ENCODE results near the gene COL25A1.
"Not testable (repeated sequence)": the region's sequence is repeated elsewhere in the genome, so short reads cannot be mapped to it uniquely, and the experiment has no call there.

COL25A1 gene

DNA sequence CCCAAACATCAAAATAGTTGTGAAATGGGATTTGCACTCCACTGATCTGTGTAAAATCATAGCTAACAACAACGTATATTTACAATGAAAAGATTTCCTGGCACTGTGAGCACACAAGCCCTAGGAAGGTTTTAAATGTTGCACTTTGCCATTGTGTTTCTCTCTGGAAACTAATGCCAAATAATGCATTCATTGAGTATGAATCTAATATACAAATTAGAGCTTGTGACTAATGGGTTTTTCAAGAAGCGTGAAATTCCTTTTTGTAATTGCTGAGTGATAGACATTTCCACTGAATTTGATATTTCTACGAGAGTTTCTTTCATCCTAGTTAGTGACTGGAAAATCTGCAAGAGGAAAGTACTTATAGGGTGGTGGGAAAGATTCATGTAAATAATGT lies 135.9 kb downstream of the COL25A1 start:
- no peak for DNase-seq

GRCh38 chr4:109166126-109166525 lies 136.3 kb downstream of the COL25A1 start:
- DNase-seq, result no peak

- DNase-seq, result no peak
These were observed 138.4 kb downstream of the COL25A1 start for GRCh38 chr4:109164011-109164410.

- DNase-seq, result no peak
These were observed 139.0 kb downstream of the COL25A1 start for GRCh38 chr4:109163493-109163892.

- DNase-seq, result no peak
These were observed 139.7 kb downstream of the COL25A1 start for GRCh38 chr4:109162759-109163158.

DNA sequence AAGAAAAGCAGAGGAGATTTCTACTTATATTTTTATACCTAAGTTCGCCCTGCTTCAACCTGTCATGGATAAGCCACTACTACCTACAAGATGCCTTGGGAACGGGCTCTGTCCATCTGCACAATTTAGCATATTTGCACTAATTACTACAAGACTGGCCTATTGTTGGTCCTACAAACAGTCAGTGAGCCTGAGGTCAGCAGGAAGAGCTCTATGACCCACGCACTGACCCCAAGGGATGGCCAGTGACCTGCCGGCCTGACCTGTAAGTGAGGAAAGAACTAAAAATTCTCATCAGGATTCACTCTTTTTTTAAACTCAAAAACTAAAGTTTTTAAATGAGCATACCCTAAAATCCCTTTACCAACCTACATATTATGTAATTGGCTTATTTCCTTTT lies 142.0 kb downstream of the COL25A1 start:
- no peak for DNase-seq

GRCh38 chr4:109157696-109158095 lies 144.8 kb downstream of the COL25A1 start:
- DNase-seq, result no peak

GRCh38 chr4:109157205-109157604 lies 145.3 kb downstream of the COL25A1 start:
- no peak for DNase-seq

- no peak for DNase-seq
These were observed 146.1 kb downstream of the COL25A1 start for GRCh38 chr4:109156356-109156755.

- DNase-seq, result no peak
These were observed 146.7 kb downstream of the COL25A1 start for GRCh38 chr4:109155682-109156283.

- no peak for DNase-seq
These were observed 147.4 kb downstream of the COL25A1 start for GRCh38 chr4:109155084-109155483.

DNA sequence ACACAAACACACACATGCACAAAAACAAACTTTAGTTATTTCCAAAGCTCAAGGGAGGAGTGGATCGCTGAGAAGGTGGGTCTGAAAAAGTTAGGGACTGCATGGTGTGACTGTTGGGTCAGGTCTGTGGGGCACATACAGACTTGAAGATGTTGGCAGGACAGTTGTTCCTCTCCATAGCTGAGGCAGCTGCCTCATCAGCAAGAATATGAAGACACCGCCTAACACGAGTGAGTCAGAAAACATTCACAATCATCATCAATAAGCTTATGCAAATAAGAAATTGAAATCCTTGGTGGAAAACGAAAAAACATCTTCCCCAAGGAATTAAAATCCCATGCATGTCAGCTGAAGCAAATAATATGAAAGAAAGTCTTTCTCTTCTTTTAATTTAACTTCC lies 148.0 kb downstream of the COL25A1 start:
- no peak for DNase-seq

- DNase-seq, result no peak
These were observed 152.6 kb downstream of the COL25A1 start for GRCh38 chr4:109149836-109150235.

DNA sequence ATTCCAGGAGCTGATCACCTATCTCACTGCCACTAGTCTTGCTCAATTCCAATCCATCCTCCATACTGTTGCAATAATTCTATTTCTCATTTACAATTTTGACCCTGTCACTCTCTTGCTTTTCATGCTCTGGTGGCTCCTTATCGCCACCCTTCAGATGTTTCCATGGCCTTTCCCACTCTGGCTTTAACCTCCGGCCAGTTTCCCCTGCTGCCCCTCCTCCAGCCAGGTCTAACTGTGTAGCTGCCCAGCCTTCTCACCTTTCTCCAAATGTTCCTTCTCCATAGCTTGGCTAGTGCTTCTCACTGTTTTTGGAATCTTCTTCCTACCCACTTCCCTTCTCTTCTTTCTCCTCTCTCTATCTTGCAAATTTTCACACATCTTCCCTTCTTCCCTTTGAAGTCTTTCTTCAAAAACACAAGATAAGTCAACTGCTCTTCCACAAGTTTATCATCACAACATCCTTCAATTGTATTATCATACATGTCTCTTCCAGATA lies 153.8 kb downstream of the COL25A1 start:
- no peak for DNase-seq

DNA sequence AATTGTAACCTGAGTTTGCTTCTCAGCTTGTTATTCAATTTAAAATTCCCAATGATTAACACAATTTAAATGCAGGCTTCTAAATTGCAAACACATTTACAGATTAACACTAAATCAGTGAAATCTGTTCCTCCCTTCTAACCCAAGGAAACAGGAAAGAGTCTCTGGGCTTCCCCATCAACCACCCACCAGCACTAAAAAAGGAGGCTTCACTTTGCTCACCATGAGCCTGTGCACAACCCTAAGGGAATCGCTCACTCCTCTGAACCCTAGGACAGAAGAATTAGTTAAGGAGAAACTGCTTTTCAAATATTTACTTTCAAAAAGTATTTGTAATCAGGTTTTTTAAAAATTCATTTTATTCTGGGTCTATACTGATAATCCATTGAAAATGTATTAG lies 155.3 kb downstream of the COL25A1 start:
- no peak for DNase-seq

GRCh38 chr4:109146499-109146898 lies 156.0 kb downstream of the COL25A1 start:
- no peak for DNase-seq

DNA sequence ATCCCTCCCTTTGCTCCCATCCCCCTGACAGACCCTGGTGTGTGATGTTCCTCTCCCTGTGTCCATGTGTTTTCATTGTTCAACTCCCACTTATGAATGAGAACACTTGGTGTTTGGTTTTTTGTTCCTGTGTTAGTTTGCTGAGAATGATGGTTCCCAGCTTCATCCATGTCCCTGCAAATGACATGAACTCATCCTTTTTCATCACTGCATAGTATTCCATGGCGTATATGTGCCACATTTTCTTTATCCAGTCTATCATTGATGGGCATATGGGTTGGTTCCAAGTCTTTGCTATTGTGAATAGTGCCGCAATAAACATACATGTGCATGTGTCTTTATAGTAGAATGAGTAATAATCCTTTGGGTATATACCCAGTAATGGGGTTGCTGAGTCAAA lies 164.3 kb downstream of the COL25A1 start:
- not testable (repeated sequence) for DNase-seq

DNA sequence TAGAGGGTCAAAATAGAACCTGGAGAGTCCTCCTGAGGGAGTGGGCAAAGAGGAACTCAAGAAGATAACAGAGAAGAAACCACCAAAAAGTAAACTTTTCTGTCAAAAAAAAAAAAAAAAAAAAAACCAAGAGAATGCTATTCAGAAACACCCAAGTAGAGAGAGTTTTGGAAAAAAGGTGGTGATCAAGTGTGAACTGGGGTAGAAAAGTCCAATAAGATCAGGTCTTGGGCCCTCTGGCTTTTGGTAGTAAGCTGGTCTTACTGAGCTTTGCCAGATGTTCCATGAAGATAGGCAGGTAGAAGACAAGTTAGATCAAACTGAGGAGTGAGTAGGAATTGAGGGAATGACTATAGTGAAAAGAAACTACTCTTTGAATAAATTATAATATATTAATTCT lies 167.5 kb downstream of the COL25A1 start:
- no peak for DNase-seq

GRCh38 chr4:109134268-109134667 lies 168.2 kb downstream of the COL25A1 start:
- no peak for DNase-seq

DNA sequence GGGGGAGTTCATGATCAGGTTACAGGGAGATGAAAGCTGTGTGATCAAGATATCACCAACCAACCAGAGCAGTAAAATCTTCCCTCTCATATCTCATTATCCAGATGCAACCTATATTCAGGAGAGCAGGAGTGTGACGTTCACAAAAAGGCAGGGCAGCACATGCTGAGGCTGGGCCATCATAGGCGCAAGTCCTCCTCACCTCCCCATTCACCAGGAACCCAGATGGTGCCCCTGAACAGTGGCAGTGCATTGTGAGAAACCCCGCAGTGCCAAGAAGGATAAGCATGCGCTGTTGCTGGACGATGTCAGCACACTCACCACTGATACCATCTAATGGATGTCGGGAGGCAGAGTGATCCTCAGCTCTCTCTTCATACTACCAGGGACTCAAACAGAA lies 170.9 kb downstream of the COL25A1 start:
- no peak for DNase-seq

- DNase-seq, result no peak
These were observed 173.9 kb downstream of the COL25A1 start for GRCh38 chr4:109128589-109128988.

- DNase-seq, result no peak
These were observed 174.6 kb downstream of the COL25A1 start for GRCh38 chr4:109127866-109128265.

- no peak for DNase-seq
These were observed 175.6 kb downstream of the COL25A1 start for GRCh38 chr4:109126856-109127255.

DNA sequence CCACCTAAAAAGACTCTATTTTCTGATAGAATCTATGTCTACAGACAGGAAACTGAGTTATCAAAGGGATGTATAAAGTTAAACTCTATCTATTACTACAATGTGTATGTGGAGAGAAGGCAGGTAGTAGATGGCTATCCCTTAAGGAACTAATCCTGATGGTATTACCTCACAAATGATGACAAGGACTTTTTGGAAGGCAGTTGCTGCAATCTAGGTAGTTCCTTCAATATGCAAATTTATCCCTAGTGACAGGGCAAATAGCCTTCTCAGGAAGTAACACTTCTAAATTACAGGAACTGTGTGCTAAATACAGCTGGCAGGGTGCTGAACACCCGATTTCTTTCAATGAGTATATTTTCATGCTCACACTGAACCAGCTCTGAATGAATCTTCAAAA lies 177.4 kb downstream of the COL25A1 start:
- no peak for DNase-seq

GRCh38 chr4:109123951-109124350 lies 178.5 kb downstream of the COL25A1 start:
- DNase-seq, result no peak
